Measurements from ENCODE around the gene TCF25.
"Not testable (repeated sequence)": the region's sequence is repeated elsewhere in the genome, so short reads cannot be mapped to it uniquely, and the experiment has no call there.

The TCF25 gene

DNA sequence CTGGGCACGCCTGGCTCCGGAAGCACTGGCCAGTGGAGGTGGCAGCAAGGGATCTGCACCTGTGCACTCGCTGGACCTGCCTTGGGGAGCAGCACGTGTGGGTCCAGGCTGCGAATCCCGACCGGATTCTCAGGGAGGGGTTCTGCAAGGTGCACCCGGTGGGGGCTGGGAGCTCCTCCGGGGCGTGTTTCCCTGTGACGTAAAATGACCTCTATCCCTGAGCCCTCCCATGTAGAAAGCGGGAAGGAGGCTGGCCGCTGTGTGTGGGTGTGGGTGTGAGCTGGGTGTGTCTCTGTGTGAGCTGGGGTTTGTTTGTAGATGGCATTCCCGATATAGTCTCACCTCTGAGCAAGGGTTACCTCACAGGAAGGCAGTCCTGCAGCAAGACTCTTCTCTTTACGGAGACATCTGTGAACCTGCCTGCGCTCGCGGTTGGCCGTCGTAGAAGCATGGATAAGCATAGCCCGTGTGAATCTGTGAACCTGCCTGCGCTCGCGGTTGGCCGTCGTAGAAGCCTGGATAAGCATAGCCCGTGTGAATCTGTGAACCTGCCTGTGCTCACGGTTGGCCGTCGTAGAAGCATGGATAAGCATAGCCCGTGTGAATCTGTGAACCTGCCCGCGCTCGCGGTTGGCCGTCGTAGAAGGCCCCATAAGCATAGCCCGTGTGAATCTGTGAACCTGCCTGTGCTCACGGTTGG is 39.6 kb upstream of the TCF25 start:
- not testable (repeated sequence) for H3K36me3 ChIP-seq (ENCODE audit: control insufficient read depth in 2 of 2, insufficient read depth in 2 of 2, low read length in 2 of 2); H3K9me3 ChIP-seq (ENCODE audit: control insufficient read depth in 2 of 2, low read length in 2 of 2); H3K4me3 ChIP-seq (ENCODE audit: low read length in 2 of 2); H3K27me3 ChIP-seq (ENCODE audit: control insufficient read depth in 1 of 2, insufficient read depth in 2 of 2, low read length in 2 of 2); H3K4me1 ChIP-seq (ENCODE audit: control insufficient read depth, insufficient read depth, low read length); H3K27ac ChIP-seq (ENCODE audit: low read length); H3K9ac ChIP-seq (ENCODE audit: low read length in 2 of 2)

DNA sequence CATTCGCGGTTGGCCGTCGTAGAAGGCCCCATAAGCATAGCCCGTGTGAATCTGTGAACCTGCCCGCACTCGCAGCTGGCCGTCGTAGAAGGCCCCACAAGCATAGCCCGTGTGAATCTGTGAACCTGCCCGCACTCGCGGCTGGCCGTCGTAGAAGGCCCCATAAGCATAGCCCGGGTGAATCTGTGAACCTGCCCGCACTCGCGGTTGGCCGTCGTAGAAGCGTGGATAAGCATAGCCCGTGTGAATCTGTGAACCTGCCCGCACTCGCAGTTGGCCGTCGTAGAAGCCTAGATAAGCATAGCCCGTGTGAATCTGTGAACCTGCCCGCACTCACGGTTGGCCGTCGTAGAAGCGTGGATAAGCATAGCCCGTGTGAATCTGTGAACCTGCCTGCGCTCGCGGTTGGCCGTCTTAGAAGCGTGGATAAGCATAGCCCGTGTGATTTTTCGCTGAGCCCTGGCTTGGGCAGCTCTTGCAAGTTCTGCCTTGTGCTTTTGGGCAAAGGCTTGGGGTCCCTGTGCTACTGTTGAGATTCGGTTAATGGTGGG is 38.5 kb upstream of the TCF25 start:
- not testable (repeated sequence) for H3K27me3 ChIP-seq (ENCODE audit: control insufficient read depth in 1 of 2, insufficient read depth in 2 of 2, low read length in 2 of 2); H3K27ac ChIP-seq (ENCODE audit: low read length); H3K4me3 ChIP-seq (ENCODE audit: low read length in 2 of 2); H3K9ac ChIP-seq (ENCODE audit: low read length in 2 of 2); H3K9me3 ChIP-seq (ENCODE audit: control insufficient read depth in 2 of 2, low read length in 2 of 2); H3K36me3 ChIP-seq (ENCODE audit: control insufficient read depth in 2 of 2, insufficient read depth in 2 of 2, low read length in 2 of 2); H3K4me1 ChIP-seq (ENCODE audit: control insufficient read depth, insufficient read depth, low read length)

DNA sequence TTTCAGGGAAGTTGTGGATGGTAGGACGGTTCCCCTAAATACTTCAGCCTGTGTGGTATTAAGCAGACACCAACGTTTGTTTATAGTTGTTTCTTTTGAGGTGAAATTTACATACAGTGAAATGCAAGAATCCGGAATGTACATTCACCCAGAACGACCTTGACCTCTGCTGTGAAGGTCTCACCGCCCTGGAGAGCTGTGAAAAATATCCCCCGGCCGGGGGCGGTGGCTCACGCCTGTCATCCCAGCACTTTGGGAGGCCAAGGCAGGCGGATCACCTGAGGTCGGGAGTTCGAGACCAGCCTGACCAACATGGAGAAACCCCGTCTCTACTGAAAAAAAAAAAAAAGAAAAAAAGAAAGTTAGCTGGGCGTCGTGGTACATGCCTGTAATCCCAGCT is 36.9 kb upstream of the TCF25 start:
- not testable (repeated sequence) for H3K9me3 ChIP-seq (ENCODE audit: control insufficient read depth in 2 of 2, low read length in 2 of 2); H3K27me3 ChIP-seq (ENCODE audit: control insufficient read depth in 1 of 2, insufficient read depth in 2 of 2, low read length in 2 of 2); H3K36me3 ChIP-seq (ENCODE audit: control insufficient read depth in 2 of 2, insufficient read depth in 2 of 2, low read length in 2 of 2); H3K9ac ChIP-seq (ENCODE audit: low read length in 2 of 2); H3K4me3 ChIP-seq (ENCODE audit: low read length in 2 of 2); H3K4me1 ChIP-seq (ENCODE audit: control insufficient read depth, insufficient read depth, low read length); H3K27ac ChIP-seq (ENCODE audit: low read length)

DNA sequence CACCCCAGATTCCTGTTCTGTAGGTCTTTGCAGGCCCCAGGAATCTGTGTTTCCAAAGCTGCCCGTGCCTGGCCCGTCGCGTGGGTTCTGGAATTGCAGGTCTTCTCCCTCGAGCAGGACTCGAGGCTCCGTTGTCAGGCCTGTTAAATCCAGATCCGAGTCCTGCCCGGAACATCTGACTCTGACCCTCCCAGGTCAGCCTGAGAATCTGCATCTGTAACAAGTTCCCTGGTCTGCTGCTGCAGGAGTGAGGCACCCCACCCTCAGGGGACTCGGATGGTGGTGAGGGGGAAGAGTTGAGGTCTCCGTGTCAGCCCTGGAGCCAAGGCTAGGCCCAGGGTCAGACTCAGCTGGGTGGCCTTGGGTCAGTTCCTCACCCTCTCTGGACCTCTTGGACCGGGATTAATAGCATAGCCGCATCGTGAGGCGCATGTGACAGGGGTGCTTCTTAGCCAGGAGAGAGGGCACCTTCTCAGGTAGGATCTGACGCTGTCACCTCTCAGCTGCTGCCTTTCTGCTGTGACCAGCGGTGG is 36.3 kb upstream of the TCF25 start:
- no peaks in the 10 kb centered on the region for H3K9me3 ChIP-seq (ENCODE audit: control insufficient read depth in 2 of 2, low read length in 2 of 2)
- H3K27ac ChIP-seq (ENCODE audit: low read length), result no peak overlapping the region
- no peak overlapping the region for H3K4me3 ChIP-seq (ENCODE audit: low read length in 2 of 2)
- H3K4me1 ChIP-seq (ENCODE audit: control insufficient read depth, insufficient read depth, low read length), result peaks cover 3% of the 10 kb centered on the region
- H3K9ac ChIP-seq (ENCODE audit: low read length in 2 of 2), result no peak overlapping the region
- no peaks in the 10 kb centered on the region for H3K27me3 ChIP-seq (ENCODE audit: control insufficient read depth in 1 of 2, insufficient read depth in 2 of 2, low read length in 2 of 2)
- no peaks in the 10 kb centered on the region for H3K36me3 ChIP-seq (ENCODE audit: control insufficient read depth in 2 of 2, insufficient read depth in 2 of 2, low read length in 2 of 2)

DNA sequence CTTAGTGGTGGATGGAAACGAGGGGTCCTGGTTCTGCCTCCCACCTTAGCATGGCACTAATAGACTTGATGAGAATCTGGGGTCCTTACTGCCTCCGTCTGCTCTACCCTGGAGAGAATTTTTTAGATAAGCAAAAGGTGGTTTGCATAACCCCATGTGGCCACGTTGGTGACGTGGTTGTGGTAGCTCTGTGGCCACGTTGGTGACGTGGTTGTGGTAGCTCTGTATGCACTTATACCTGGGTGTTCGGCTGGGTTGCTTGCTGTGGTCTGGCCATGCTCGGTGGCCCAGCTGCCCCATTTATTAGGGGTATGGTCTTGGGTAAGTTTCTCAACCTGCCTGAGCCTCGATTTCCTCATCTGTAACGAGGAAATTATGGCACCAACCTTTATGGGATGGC is 32.1 kb upstream of the TCF25 start:
- Histone ChIP-seq H3K36me3 (ENCODE audit: control insufficient read depth in 2 of 2, insufficient read depth in 2 of 2, low read length in 2 of 2) (no peaks in the 10 kb centered on the region), H3K9ac (ENCODE audit: low read length in 2 of 2) (no peak overlapping the region), H3K4me3 (ENCODE audit: low read length in 2 of 2) (no peak overlapping the region), H3K4me1 (ENCODE audit: control insufficient read depth, insufficient read depth, low read length) (peaks cover 3% of the 10 kb centered on the region), H3K9me3 (ENCODE audit: control insufficient read depth in 2 of 2, low read length in 2 of 2) (no peaks in the 10 kb centered on the region), H3K27ac (ENCODE audit: low read length) (no peak overlapping the region), H3K27me3 (ENCODE audit: control insufficient read depth in 1 of 2, insufficient read depth in 2 of 2, low read length in 2 of 2) (no peaks in the 10 kb centered on the region)

DNA sequence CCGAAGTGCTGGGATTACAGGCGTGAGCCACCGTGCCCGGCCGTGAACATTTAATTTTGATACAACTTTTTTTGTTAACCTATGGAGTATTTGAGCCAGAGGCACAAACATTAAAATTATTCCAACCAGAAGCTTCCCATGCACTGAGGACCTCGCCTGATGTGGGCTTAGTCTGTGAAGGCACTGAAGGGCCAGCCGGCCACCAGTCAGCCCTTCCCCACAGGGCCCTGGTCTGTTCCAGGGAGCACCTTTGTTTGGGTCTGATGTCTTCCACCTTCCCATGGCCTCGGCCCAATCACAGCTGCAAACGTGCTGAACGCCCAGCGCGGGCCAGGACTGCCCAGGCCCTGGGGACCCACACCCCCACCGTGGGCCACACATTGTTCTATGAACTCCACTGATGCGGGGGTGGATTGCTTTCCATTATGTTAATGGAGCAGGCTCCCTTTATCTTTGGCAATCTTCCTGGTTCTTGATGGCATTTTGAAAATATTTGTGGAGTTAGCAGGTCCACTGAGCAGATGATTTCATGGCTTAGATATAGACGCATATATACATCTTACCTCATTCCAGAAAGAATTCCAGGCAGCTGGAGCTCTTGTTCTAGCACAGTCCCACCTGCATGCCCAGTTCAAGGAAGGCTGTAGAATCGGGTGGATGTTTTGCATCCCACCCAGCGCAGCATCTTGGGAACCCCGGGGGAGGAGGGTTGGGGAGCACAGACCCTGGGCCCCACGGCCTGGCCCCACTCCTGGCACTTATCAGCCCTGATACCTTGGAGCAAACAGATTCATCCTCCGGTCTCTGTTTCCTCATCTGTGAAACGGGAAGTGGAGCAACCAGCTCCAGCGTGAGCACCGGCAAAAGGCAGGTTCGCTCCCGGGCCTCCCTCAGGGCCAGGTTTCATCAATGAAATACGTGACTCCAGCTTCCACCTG is 30.7 kb upstream of the TCF25 start:
- Histone ChIP-seq H3K9ac (ENCODE audit: low read length in 2 of 2) (no peak overlapping the region), H3K36me3 (ENCODE audit: control insufficient read depth in 2 of 2, insufficient read depth in 2 of 2, low read length in 2 of 2) (no peaks in the 10 kb centered on the region), H3K4me1 (ENCODE audit: control insufficient read depth, insufficient read depth, low read length) (no peaks in the 10 kb centered on the region), H3K4me3 (ENCODE audit: low read length in 2 of 2) (no peak overlapping the region), H3K27ac (ENCODE audit: low read length) (no peak overlapping the region), H3K27me3 (ENCODE audit: control insufficient read depth in 1 of 2, insufficient read depth in 2 of 2, low read length in 2 of 2) (no peaks in the 10 kb centered on the region), H3K9me3 (ENCODE audit: control insufficient read depth in 2 of 2, low read length in 2 of 2) (no peaks in the 10 kb centered on the region)

DNA sequence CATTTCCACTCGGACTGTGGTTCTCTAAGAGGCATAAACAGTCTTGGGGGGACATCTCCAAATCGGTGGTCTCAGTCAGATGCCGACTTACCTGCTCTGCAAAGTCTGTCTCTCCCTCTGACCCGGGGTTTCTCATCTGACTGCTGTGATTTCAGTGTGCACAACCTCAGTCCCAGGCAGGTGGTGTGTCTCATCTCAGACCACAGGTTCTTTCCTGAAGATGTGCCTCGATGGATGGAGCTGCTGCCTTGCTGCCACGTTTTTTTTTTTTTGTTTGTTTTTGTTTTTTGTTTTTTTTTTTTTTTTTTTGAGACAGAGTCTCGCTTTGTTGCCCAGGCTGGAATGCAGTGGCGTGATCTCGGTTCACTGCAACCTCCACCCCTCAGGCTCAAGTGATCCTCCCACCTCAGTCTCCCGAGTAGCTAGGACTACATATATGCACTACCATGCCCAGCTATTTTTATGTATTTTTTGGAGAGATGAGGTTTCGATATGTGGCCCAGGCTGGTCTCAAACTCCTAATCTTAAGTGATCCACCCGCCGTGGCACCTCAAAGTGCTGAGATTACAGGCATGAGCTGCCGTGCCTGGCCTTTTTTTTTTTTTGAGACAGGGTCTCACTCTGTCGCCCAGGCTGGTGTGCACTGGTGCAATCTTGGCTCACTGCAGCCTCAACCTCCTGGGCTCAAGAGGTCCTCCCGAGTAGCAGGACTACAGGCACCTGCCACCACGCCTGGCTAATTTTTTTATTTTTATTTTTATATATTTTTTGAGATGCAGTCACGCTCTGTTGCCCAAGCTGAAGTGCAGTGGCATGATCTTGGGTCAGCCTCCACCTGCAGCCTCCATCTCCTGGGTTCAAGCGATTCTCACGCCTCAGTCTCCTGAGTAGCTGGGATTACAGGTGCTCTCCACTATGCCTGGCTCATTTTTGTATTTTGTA is 29.7 kb upstream of the TCF25 start:
- Histone ChIP-seq H3K4me1 (ENCODE audit: control insufficient read depth, insufficient read depth, low read length) (no peaks in the 10 kb centered on the region), H3K4me3 (ENCODE audit: low read length in 2 of 2) (no peak overlapping the region), H3K9ac (ENCODE audit: low read length in 2 of 2) (no peak overlapping the region), H3K9me3 (ENCODE audit: control insufficient read depth in 2 of 2, low read length in 2 of 2) (no peaks in the 10 kb centered on the region), H3K27me3 (ENCODE audit: control insufficient read depth in 1 of 2, insufficient read depth in 2 of 2, low read length in 2 of 2) (no peaks in the 10 kb centered on the region), H3K27ac (ENCODE audit: low read length) (no peak overlapping the region), H3K36me3 (ENCODE audit: control insufficient read depth in 2 of 2, insufficient read depth in 2 of 2, low read length in 2 of 2) (no peaks in the 10 kb centered on the region)

DNA sequence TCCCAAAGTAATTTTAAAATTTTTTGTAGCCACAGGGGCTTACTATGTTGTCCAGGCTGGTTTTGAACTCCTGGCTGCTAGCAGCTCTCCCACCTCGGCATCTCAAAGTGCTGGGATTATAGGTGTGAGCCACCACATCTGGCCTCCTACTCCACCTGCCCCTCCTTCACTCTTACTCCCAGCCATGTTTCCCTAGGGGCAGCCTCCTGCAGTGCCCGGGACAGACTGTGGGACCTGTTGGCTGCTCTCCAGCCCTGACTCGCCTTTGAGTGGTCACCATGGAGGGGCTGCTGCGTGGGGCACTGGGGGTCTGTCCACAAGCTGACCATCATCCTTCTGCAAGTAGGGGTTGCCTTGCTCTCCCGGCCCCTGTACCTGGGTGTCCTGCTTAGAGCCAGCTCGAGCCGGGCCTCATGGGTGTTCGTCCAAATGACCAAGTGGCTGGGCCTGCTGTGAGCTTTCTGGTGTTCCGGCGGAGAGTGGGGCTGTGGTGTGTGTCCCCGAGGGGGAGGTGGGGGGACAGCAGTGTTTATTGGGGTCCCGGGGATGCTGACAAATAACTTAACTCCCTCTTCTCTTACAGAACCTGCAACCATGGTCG is 28.6 kb upstream of the TCF25 start:
- no peaks in the 10 kb centered on the region for H3K27me3 ChIP-seq (ENCODE audit: control insufficient read depth in 1 of 2, insufficient read depth in 2 of 2, low read length in 2 of 2)
- no peaks in the 10 kb centered on the region for H3K36me3 ChIP-seq (ENCODE audit: control insufficient read depth in 2 of 2, insufficient read depth in 2 of 2, low read length in 2 of 2)
- H3K4me3 ChIP-seq (ENCODE audit: low read length in 2 of 2), result no peak overlapping the region
- no peaks in the 10 kb centered on the region for H3K4me1 ChIP-seq (ENCODE audit: control insufficient read depth, insufficient read depth, low read length)
- no peak overlapping the region for H3K27ac ChIP-seq (ENCODE audit: low read length)
- H3K9me3 ChIP-seq (ENCODE audit: control insufficient read depth in 2 of 2, low read length in 2 of 2), result no peaks in the 10 kb centered on the region
- H3K9ac ChIP-seq (ENCODE audit: low read length in 2 of 2), result no peak overlapping the region

DNA sequence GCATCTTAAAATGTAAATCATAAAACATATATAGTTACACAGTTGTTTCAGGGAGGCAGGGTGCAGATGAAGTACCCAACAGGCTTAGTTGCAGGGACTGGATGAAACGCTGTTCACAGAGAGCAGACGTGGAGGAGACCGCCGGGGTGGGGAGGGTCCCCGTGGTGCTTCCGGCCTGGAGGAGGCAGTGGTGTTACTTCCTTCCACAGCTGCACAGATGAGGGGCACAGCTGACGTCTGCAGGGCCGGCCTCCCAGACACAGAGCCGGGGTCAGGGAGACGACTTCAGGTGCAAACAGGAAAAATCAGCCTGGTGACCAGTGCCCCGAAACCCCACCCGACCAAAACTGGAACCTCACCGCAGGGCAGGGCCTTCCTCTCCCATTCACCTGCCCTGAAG is 28.0 kb upstream of the TCF25 start:
- H3K27me3 ChIP-seq (ENCODE audit: control insufficient read depth in 1 of 2, insufficient read depth in 2 of 2, low read length in 2 of 2), result no peaks in the 10 kb centered on the region
- no peaks in the 10 kb centered on the region for H3K9me3 ChIP-seq (ENCODE audit: control insufficient read depth in 2 of 2, low read length in 2 of 2)
- H3K4me1 ChIP-seq (ENCODE audit: control insufficient read depth, insufficient read depth, low read length), result no peaks in the 10 kb centered on the region
- H3K36me3 ChIP-seq (ENCODE audit: control insufficient read depth in 2 of 2, insufficient read depth in 2 of 2, low read length in 2 of 2), result no peaks in the 10 kb centered on the region
- H3K4me3 ChIP-seq (ENCODE audit: low read length in 2 of 2), result no peak overlapping the region
- no peak overlapping the region for H3K27ac ChIP-seq (ENCODE audit: low read length)
- no peak overlapping the region for H3K9ac ChIP-seq (ENCODE audit: low read length in 2 of 2)
